ENCODE results near the gene SMYD5. TPM values are rescaled to one million over a fixed set of nuclear protein-coding genes. Genes with fewer than 3 reads are reported as not detected.
A peak's percentile ranks its signal among the peaks of the same experiment; 100 is the strongest.
"Not testable (repeated sequence)": the region's sequence is repeated elsewhere in the genome, so short reads cannot be mapped to it uniquely, and the experiment has no call there.

SMYD5 gene
- total RNA-seq, 4 donors from 2014 or later = 9.6 to 18.1 (median 12.8) TPM

DNA sequence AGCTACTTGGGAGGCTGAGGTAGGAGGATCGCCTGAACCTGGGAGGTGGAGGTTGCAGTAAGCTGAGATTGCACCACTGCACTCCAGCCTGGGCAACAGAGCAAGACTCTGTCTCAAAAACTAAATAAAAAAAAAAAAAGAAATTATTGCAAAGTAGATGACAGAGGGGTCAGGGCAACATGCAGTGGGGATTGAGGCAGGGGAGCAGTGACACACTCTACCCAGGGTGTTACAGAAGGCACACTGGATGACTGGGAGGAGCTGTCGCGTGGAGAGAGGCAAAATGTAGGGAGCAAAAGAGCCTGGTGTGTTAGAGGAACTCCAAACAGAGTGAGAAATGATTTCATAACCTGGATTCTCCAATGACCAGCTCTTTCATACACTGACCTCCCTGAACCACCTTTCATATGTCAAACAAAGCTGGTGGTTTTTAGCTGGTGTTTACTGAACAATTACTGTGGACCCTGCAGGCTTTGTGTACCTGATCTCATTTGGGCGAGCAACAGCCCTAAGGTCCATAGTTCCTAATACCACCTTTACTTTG, 48.1 kb downstream of the SMYD5 start:
- 91 to 93% methylated on average over 4 of the region's 4 CpGs for WGBS, 2 donors
- no peak for TF ChIP-seq CTCF (IDR thresholded peaks at IDR 0.05)
- TF ChIP-seq POLR2A (IDR thresholded peaks at IDR 0.05) = no peak
- intact Hi-C loops (cut with DNase I; ENCODE audit: low total_unique reads) = no loop called here
- H3K4me3 ChIP-seq (ENCODE audit: low read depth, poor library complexity, severe bottlenecking) = no peak overlapping the region
- DNase-seq (ENCODE audit: low spot score in 2 of 2) = peak in 1 of 2 donors; percentile 42

DNA sequence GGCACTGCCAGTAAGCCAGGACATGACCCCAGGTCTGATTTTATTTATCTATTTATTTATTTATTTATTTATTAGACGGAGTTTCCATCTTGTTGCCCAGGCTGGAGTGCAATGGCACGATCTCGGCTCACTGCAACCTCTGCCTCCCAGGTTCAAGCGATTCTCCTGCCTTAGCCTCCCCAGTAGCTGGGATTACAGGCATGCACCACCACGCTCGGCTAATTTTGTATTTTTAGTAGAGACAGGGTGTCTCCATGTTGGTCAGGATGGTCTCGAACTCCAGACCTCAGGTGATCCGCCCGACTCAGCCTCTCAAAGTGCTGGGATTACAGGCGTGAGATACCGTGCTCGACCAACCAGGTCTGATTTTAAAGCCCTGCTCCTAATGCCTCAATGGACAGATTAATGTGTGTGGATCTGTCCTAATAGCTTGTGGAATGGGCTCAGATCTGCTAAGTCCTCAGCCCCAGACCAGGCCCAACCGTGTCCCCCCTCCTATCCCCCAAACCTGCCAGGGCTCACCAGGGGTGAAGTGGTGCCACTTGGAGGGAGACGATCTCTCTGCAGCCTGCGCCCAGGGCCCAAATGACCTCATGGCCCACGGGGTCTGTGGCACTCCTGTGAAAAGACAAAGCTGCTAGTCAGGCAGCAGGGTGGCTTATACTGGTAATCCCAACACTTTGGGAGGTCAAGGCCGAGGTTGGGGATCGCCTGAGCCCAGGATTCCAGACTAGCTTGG, 48.8 kb downstream of the SMYD5 start:
- DNase-seq (ENCODE audit: low spot score in 2 of 2) = peak in 1 of 2 donors; percentile 57
- WGBS, 2 donors = 91 to 92% methylated on average over 16 to 18 of the region's 18 CpGs
- H3K4me3 ChIP-seq (ENCODE audit: low read depth, poor library complexity, severe bottlenecking); intact Hi-C loops (cut with DNase I; ENCODE audit: low total_unique reads): not testable (repeated sequence)

DNA sequence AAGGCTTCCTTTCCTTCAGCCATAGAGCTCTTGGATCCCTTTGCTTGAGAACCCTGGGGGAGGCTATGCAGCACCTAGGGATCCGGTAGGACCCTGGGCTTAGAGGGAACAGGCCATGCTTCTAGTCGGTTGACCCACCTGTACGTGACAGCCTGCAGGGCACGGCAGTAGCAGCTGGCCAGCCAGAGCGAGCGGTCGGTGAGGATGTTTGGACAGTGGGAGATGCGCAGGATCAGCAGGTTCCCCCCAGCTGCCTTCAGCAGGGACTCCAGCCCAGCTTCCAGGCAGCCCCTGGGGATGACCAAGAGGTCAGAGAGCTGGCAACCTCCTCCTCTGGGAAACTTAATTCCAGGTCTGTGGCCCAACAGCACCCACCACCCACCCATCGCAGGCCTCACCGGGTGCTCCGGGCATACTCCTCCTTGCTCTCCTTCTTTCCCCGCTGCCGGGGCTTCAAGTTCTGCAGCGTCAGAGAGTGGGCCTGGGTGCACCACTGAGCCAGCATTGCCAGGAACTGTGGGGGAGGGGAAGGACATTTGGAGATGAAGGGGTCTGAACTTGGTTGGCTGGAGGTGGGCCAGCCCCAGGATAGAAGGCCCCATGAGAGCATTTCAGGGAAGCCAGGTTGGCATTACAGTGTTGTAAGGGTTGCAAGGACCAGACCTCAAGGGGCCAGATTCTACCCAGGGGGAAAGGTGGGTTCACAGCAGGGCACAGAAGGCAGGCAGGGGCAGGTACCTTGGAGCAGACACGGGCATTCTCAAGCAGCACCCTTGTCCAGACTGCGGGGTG, 49.7 kb downstream of the SMYD5 start:
- WGBS, 2 donors = 93 to 95% methylated on average over 16 of the region's 16 CpGs
- intact Hi-C loops (cut with DNase I; ENCODE audit: low total_unique reads) = no loop called here
- TF ChIP-seq POLR2A (IDR thresholded peaks at IDR 0.05) (no peak), CTCF (IDR thresholded peaks at IDR 0.05) (no peak)
- no peak overlapping the region for H3K4me3 ChIP-seq (ENCODE audit: low read depth, poor library complexity, severe bottlenecking)
- DNase-seq (ENCODE audit: low spot score in 2 of 2) = no peak

DNA sequence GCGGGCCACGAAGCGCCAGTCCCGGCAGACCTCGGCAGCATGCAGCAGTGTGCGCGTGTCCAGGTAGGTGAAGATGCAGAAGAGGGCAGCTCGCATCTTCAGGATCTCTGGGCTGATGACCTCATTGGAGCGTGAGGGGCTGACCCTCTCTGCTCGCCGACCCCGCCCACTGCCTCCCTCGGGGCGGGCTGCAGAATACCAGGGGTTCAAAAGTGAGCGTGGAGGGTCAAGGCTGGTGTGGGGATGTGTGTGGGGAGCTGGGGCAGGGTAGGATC, 50.2 kb downstream of the SMYD5 start:
- WGBS, 2 donors = 93% methylated on average over 14 to 15 of the region's 15 CpGs
- TF ChIP-seq CTCF (IDR thresholded peaks at IDR 0.05) (no peak), POLR2A (IDR thresholded peaks at IDR 0.05) (no peak)
- no peak overlapping the region for H3K4me3 ChIP-seq (ENCODE audit: low read depth, poor library complexity, severe bottlenecking)
- DNase-seq (ENCODE audit: low spot score in 2 of 2) = no peak
- intact Hi-C loops (cut with DNase I; ENCODE audit: low total_unique reads) = no loop called here

DNA sequence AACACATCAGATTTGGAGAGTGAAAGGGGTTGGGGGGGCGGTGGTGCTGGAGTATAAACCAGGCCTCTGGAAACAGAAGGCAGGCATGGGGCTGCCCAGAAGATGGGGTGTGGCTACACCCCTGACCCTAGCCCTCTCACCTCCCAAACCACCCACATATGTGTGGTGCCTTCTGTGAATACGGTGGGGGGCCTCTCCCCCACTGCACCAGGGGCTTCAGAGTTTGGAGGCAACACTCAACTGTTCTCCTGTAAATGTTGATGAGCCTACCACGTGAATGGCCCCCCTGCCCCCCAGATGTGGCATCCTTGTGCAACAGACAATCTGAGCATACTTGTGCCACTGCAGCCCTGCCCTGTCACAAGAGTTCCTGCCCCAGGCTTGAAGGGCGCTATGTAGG, 50.7 kb downstream of the SMYD5 start:
- H3K4me3 ChIP-seq (ENCODE audit: low read depth, poor library complexity, severe bottlenecking) = no peak overlapping the region
- TF ChIP-seq POLR2A (IDR thresholded peaks at IDR 0.05) = no peak
- no peak for TF ChIP-seq CTCF (IDR thresholded peaks at IDR 0.05)
- intact Hi-C loops (cut with DNase I; ENCODE audit: low total_unique reads) = no loop called here
- DNase-seq (ENCODE audit: low spot score in 2 of 2) = no peak
- WGBS, 2 donors = 75 to 80% methylated on average over 3 to 4 of the region's 4 CpGs

DNA sequence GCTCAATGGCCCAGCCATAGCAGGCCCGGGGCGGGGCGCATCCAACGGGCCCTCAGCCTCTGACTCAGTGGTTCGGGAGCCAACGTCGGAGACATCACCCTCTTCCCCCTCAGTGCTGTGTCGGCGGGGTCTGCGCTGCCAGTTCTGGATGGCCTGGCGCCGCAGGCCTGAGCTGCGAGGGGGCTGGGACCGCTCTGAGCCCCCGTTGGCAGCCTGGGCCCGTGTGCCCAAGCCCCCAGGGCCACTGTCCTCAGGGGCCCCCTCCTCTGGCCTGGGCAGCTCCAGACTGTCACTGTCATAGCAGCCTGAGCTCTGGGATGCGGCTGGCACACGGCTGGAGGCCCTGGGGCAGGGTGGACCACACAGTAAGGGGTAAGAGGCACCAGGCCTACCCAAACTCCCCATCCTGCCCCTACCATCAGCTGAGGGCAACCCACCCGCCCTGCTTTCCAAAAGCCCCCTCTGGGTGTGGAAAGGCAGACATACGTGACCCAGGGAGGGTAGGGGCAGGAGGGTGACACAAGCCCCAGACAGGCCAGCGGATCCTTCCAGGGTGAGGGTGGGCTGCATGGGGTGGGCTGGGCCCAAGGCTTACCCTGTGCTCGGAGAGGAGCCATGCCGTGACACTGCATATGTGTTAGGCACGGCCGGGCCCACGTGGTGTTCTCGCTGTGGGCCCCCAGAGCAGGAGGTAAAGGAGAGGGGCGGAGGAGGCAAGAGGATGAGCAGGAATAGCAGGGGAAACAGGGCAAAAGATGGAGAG, 51.4 kb downstream of the SMYD5 start:
- intact Hi-C loops (cut with DNase I; ENCODE audit: low total_unique reads) = no loop called here
- TF ChIP-seq POLR2A (IDR thresholded peaks at IDR 0.05) (no peak), CTCF (IDR thresholded peaks at IDR 0.05) (no peak)
- WGBS, 2 donors = 88 to 93% methylated on average over 22 to 28 of the region's 28 CpGs
- no peak for DNase-seq (ENCODE audit: low spot score in 2 of 2)
- no peak overlapping the region for H3K4me3 ChIP-seq (ENCODE audit: low read depth, poor library complexity, severe bottlenecking)

Measured in lower leg skin (tissue), 4 donors.